Measurements from ENCODE around the gene PPIL4.

PPIL4 gene

GRCh38 chr6:149545754-149546471 lies at the start of gene PPIL4:
PPIL4 (minus strand) TSS chr6:149546043; CDS start chr6:149546005, 38 bp downstream.
- DNase-seq, result peak; percentile 87

- no peak for DNase-seq
Observed at GRCh38 chr6:149593408-149593807, 47.6 kb upstream of the PPIL4 start.

- DNase-seq, result no peak
Observed at GRCh38 chr6:149592983-149593382, 47.1 kb upstream of the PPIL4 start.

GRCh38 chr6:149586149-149586548 lies 40.3 kb upstream of the PPIL4 start:
- DNase-seq, result no peak

GRCh38 chr6:149581349-149581748 lies 35.5 kb upstream of the PPIL4 start:
- DNase-seq, result no peak

- DNase-seq, result no peak
Observed at GRCh38 chr6:149580880-149581279, 35.0 kb upstream of the PPIL4 start.

GRCh38 chr6:149567945-149568585 lies 22.2 kb upstream of the PPIL4 start:
- no peak for DNase-seq

- no peak for DNase-seq
Observed at GRCh38 chr6:149567194-149567586, 21.3 kb upstream of the PPIL4 start.

GRCh38 chr6:149566410-149567193 lies 20.8 kb upstream of the PPIL4 start:
- peak; percentile 59 for DNase-seq

GRCh38 chr6:149565527-149566409 lies 19.9 kb upstream of the PPIL4 start, which contains the start of gene GINM1:
GINM1 (plus strand) TSS chr6:149566375; CDS start chr6:149566415, 40 bp downstream.
- DNase-seq, result peak; percentile 84

- no peak for DNase-seq
Observed at GRCh38 chr6:149563928-149564325, 18.1 kb upstream of the PPIL4 start.

GRCh38 chr6:149563203-149563927 lies 17.5 kb upstream of the PPIL4 start:
- DNase-seq, result no peak

GRCh38 chr6:149560736-149561135 lies 14.9 kb upstream of the PPIL4 start:
- peak; percentile 4 for DNase-seq

GRCh38 chr6:149559389-149559788 lies 13.5 kb upstream of the PPIL4 start:
- no peak for DNase-seq

GRCh38 chr6:149558029-149558428 lies 12.2 kb upstream of the PPIL4 start:
- DNase-seq, result no peak

GRCh38 chr6:149551920-149552319 lies 6.1 kb upstream of the PPIL4 start:
- DNase-seq, result no peak

GRCh38 chr6:149545258-149545753 lies 537 bp downstream of the PPIL4 start:
- peak; percentile 13 for DNase-seq

GRCh38 chr6:149544646-149545257 lies 1.1 kb downstream of the PPIL4 start:
- no peak for DNase-seq

GRCh38 chr6:149541139-149541538 lies 4.7 kb downstream of the PPIL4 start:
- DNase-seq, result no peak

GRCh38 chr6:149534742-149535141 lies 11.1 kb downstream of the PPIL4 start:
- DNase-seq, result no peak

- no peak for DNase-seq
Observed at GRCh38 chr6:149529650-149530049, 16.2 kb downstream of the PPIL4 start.

Data from DMS 273 treated with DMSO at 0.1 percent for 48 hours (cell line).